Esophagus squamous epithelium (tissue), 5 donors: ENCODE results near the gene HTR2B. TPM values are rescaled to one million over a fixed set of nuclear protein-coding genes. Genes with fewer than 3 reads are reported as not detected.
"Not testable (repeated sequence)": the region's sequence is repeated elsewhere in the genome, so short reads cannot be mapped to it uniquely, and the experiment has no call there.

ENCODE experiments used
- DNase-seq: peaks from one replicate; lab custom pipeline; 2025; lab: John Stamatoyannopoulos, UW
- H3K27ac ChIP-seq, 4 donors: fragments of 200-600 bp; sonication (generic); one replicate each; pipeline ENCODE4 v1.5.1; 2016 to 2019; ENCODE audit warnings: mild to moderate bottlenecking in 1 of 4
- H3K27me3 ChIP-seq, 4 donors: fragments of 200-600 bp; sonication (generic); 1 replicate in 3 of 4; 2 replicates in 1 of 4; pipeline versions ENCODE4 v1.5.1 to v1.6.0; 2017 to 2021; ENCODE audit warnings: antibody characterized with exemption in 1 of 4
- H3K36me3 ChIP-seq, 3 donors: fragments of 200-600 bp; sonication (generic); one replicate each; pipeline ENCODE4 v1.5.1; 2016 to 2019
- H3K4me1 ChIP-seq, 3 donors: fragments of 200-600 bp; sonication (generic); one replicate each; pipeline ENCODE4 v1.5.1; 2017 to 2019
- H3K4me3 ChIP-seq, 4 donors: fragments of 200-600 bp; sonication (generic); 1 replicate in 3 of 4; 2 replicates in 1 of 4; pipeline ENCODE4 v1.5.1; 2016 to 2019; ENCODE audit warnings: mild to moderate bottlenecking in 2 of 4, moderate library complexity in 1 of 4
- H3K9me3 ChIP-seq, 3 donors: fragments of 200-600 bp; sonication (generic); one replicate each; pipeline ENCODE4 v1.5.1; 2016 to 2019
- CTCF ChIP-seq, 6 experiments: fragments of 450-650 bp in 4 of 6; fragments of 200-600 bp in 2 of 6; sonication (generic) in 2 of 6; IDR thresholded peaks; one replicate each; pipeline ENCODE4 v1.5.1; 2016 to 2019; ENCODE audit warnings: antibody characterized with exemption in 6 of 6, mild to moderate bottlenecking in 4 of 6, moderate library complexity in 4 of 6
- POLR2A ChIP-seq, 4 donors: fragments of 450-650 bp; IDR thresholded peaks; one replicate each; pipeline ENCODE4 v1.6.1; 2017; ENCODE audit warnings: antibody characterized with exemption in 4 of 4, mild to moderate bottlenecking in 4 of 4, moderate library complexity in 3 of 4
- WGBS, 2 donors: methylation state at CpG; one replicate each; pipeline ENCODE4 v1.1.5; 2018; 5-methylcytosine and 5-hydroxymethylcytosine counted together
- intact Hi-C: fragments of 100-400 bp; cut with DNase I; formaldehyde crosslinking; loops from one replicate; pipeline ENCODE4 v1.15.0; 2022
- total RNA-seq, 4 donors: library from RNA; depleted of rRNA; stranded (reverse); fragments of >200 nt; gene quantifications; one replicate each; pipeline ENCODE4 v1.1.0, GENCODE V29; 2016
- donor health status: DM: yes; HTN: yes; CAD: no.

Gene HTR2B
- total RNA-seq, 4 donors from 2014 or later: 0.22 to 0.76 TPM; not detected in 2

GRCh38 chr2:231110551-231110950 lies 14.3 kb downstream of the HTR2B start:
- H3K4me3 ChIP-seq: no peak overlapping the region
- peaks cover 0 to 31% (median 0%) of the 10 kb centered on the region in 3 donors for H3K36me3 ChIP-seq
- H3K27me3 ChIP-seq: no peaks in the 10 kb centered on the region
- TF ChIP-seq POLR2A (IDR thresholded peaks at IDR 0.05): no peak
- peak in 1 of 6 experiments; percentile 16 for TF ChIP-seq CTCF (IDR thresholded peaks at IDR 0.05)
- 69 to 72% methylated on average over 1 of the region's 1 CpG for WGBS, 2 donors
- intact Hi-C loops: loop anchor here (5.0 kb wide), 1 partner anchor 82 kb away; no protein-coding TSS in a partner anchor
- H3K9me3 ChIP-seq: no peaks in the 10 kb centered on the region
- peaks cover 0 to 11% (median 0%) of the 10 kb centered on the region in 3 donors for H3K4me1 ChIP-seq
- no peak overlapping the region for H3K27ac ChIP-seq
- DNase-seq: no peak

GRCh38 chr2:231104115-231104713 lies 20.6 kb downstream of the HTR2B start:
- H3K4me1 ChIP-seq: peaks cover 0 to 5% (median 0%) of the 10 kb centered on the region in 3 donors
- peaks cover 0 to 16% (median 10%) of the 10 kb centered on the region in 3 donors for H3K9me3 ChIP-seq
- intact Hi-C loops: loop anchor here (10.0 kb wide), 1 partner anchor 351 kb away; no protein-coding TSS in a partner anchor
- no peaks in the 10 kb centered on the region for H3K27me3 ChIP-seq
- peak; percentile 0 for DNase-seq
- H3K4me3 ChIP-seq: no peak overlapping the region
- 14 to 15% methylated on average over 3 of the region's 3 CpGs for WGBS, 2 donors
- TF ChIP-seq POLR2A (IDR thresholded peaks at IDR 0.05): no peak
- TF ChIP-seq CTCF (IDR thresholded peaks at IDR 0.05): peak; percentile 56 to 83 (median 77)
- H3K27ac ChIP-seq: no peak overlapping the region
- H3K36me3 ChIP-seq: peaks cover 0 to 46% (median 4%) of the 10 kb centered on the region in 3 donors

- intact Hi-C loops: loop anchor here (10.0 kb wide), 1 partner anchor 352 kb away; no protein-coding TSS in a partner anchor
- Histone ChIP-seq H3K4me3 (no peak overlapping the region), H3K27ac (peak overlapping the region in 1 of 4 donors; percentile 36), H3K4me1 (peaks cover 0 to 5% (median 0%) of the 10 kb centered on the region in 3 donors), H3K27me3 (no peaks in the 10 kb centered on the region), H3K36me3 (peaks cover 0 to 51% (median 4%) of the 10 kb centered on the region in 3 donors), H3K9me3 (peaks cover 0 to 25% (median 17%) of the 10 kb centered on the region in 3 donors)
- TF ChIP-seq POLR2A (IDR thresholded peaks at IDR 0.05) (no peak), CTCF (IDR thresholded peaks at IDR 0.05) (no peak)
- WGBS, 2 donors: 73 to 81% methylated on average over 2 of the region's 2 CpGs
- DNase-seq: no peak
Measured at GRCh38 chr2:231102772-231103171, 22.1 kb downstream of the HTR2B start.

- Histone ChIP-seq H3K4me1 (peaks cover 0 to 5% (median 0%) of the 10 kb centered on the region in 3 donors), H3K27me3 (no peaks in the 10 kb centered on the region), H3K4me3 (no peak overlapping the region), H3K27ac (no peak overlapping the region), H3K9me3 (peaks cover 0 to 25% (median 17%) of the 10 kb centered on the region in 3 donors), H3K36me3 (peaks cover 0 to 69% (median 4%) of the 10 kb centered on the region in 3 donors)
- TF ChIP-seq CTCF (IDR thresholded peaks at IDR 0.05): no peak
- no peak for TF ChIP-seq POLR2A (IDR thresholded peaks at IDR 0.05)
- WGBS, 2 donors: 96 to 98% methylated on average over 4 of the region's 4 CpGs
- DNase-seq: no peak
- intact Hi-C loops: loop anchor here (10.0 kb wide), 1 partner anchor 354 kb away; no protein-coding TSS in a partner anchor
Measured at GRCh38 chr2:231100990-231101389, 23.9 kb downstream of the HTR2B start.

DNA sequence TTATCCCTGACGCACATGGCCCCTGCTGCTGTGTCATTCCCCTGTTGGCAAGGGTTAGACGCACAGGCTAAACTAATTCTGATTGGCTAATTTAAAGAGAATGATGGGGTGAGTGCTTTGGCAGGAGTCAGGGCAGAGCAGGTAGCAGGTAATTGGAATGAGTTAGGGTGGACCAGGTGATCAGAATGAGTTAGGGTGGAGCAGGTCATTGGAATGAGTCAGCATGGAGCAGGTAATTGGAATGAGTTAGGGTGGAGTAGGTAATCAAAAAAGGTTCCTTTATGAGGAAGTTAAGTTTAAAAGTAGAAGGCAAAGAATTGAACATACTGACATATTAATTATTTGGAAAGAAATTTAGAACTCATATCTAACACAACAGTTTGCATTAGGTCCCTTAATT lies 24.5 kb downstream of the HTR2B start:
- Histone ChIP-seq H3K36me3 (peaks cover 0 to 75% (median 4%) of the 10 kb centered on the region in 3 donors), H3K9me3 (peaks cover 0 to 25% (median 17%) of the 10 kb centered on the region in 3 donors)
- 100% methylated on average over 2 of the region's 2 CpGs for WGBS, 2 donors
- not testable (repeated sequence) for H3K27me3 ChIP-seq, DNase-seq, H3K4me3 ChIP-seq, H3K4me1 ChIP-seq, H3K27ac ChIP-seq
- intact Hi-C loops: loop anchor here (10.0 kb wide), 1 partner anchor 354 kb away; no protein-coding TSS in a partner anchor
